HG02852 (cell line): ENCODE data around the gene RGS1.
A peak's percentile ranks its signal among the peaks of the same experiment; 100 is the strongest.

Experiments used
- ATAC-seq: cut with Tn5 transposase; IDR thresholded peaks from one replicate; pipeline ENCODE4 v1.9.1; 2021; ENCODE audit warnings: mild to moderate bottlenecking, moderate library complexity; ENCODE audit not compliant: unreplicated experiment

Gene RGS1

DNA sequence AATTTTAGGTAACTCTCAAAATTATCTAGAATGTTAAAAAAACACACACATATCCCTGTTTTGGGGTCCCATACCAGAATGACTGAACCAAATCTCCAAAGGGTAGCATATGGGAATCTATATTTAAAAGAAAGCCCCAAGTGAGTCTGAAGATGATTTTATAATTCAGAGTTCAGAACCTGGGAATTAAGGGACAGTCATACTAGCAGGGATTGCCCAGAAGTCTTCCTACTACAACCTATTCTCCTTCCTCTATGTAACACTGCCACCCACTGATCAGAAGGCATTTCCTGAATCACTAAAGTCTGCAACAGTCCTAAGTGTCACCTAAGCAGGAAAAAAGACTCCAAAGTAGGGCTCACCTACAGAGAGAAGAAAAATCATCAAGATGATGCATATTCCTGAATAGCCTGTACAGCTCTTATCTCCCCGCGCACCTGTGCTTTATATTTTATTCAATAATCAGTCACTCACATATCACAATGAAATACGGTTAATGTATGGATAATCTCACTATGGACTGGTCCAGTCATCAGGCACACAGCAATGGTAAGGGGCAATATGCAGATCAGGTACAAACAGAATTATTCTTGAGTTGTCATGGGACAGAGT is 4.9 kb downstream of the RGS1 start:
- ATAC-seq, result peak; percentile 27

GRCh38 chr1:192581131-192581927 is 5.8 kb downstream of the RGS1 start:
- ATAC-seq, result peak; percentile 18

DNA sequence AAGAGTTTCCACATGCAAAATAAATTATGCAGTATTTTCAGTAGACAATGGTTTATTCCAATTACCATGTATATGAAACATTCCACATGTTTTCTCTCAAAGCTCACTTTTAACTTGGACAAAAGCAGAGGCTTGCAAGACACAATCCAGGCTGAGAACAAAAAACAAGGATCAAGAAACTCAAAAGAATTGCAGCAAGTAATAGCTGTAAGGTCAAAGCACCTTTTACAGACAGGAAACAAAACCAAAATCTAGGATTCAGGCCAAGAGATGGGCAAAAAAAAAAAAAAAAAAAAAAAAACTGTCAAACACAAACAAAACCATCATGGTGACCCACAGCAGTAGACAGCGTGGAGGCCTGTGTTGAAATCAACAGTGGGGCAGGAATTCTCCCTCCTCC is 9.3 kb downstream of the RGS1 start:
- ATAC-seq, result no peak

- no peak for ATAC-seq
These were observed 12.1 kb downstream of the RGS1 start for GRCh38 chr1:192587386-192588266.

DNA sequence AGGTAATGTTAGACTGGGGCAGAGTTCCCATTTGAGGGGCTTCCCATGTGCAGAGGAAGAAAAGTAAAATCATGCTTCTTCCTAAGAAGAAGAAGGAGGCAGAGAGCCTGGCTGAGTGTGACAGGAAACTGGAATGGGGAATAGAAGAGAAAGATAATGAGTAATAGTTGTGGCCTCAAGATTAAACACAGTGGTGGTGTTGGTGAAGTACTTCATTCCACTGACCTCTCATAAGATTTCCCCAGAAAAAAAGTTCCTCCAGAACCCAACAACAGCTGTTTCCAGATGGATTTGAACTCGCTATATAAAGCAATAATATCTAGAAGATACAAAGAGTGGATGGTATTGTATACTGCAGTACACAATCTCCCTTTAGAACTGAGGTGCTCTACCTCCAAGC is 13.0 kb downstream of the RGS1 start:
- no peak for ATAC-seq

- ATAC-seq, result no peak
These were observed 14.2 kb downstream of the RGS1 start for GRCh38 chr1:192589813-192590212.

- ATAC-seq, result no peak
These were observed 16.9 kb downstream of the RGS1 start for GRCh38 chr1:192592517-192592916.

DNA sequence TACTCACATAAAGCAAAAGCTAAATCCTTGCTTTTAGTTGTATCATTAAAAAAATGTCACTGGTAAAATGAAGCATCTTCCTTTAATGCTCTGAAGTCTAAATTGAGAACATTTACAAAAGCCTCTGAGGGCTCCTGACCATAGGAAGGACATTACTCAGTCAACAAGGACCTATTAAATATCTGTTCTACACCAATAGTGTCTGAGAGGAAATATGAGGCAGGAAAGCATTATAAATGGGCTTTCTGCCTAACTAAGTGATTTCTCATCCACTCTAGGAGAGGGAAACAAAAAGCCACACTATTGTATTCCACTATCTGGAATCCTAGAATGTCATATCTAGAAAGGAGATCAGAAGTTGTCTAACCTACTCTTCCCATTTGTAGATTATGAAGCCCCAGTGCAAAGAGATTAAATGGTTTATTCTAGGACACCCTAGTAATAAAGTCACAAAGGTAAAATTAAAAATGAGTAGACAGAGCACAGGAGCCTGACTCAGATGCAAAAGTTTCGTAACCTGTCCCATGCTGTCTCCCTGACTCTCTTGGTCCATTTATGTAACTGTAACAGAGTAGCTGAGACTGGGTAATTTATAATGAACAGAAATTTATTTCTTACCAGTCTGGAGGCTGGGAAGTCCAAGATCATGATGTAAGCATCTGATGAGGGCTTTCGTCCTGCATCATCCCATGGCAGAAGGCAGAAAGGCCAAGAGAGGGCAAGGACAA is 17.6 kb downstream of the RGS1 start:
- ATAC-seq, result no peak

- ATAC-seq, result no peak
These were observed 19.7 kb downstream of the RGS1 start for GRCh38 chr1:192595299-192595698.

- no peak for ATAC-seq
These were observed 23.0 kb downstream of the RGS1 start for GRCh38 chr1:192598589-192598988.

DNA sequence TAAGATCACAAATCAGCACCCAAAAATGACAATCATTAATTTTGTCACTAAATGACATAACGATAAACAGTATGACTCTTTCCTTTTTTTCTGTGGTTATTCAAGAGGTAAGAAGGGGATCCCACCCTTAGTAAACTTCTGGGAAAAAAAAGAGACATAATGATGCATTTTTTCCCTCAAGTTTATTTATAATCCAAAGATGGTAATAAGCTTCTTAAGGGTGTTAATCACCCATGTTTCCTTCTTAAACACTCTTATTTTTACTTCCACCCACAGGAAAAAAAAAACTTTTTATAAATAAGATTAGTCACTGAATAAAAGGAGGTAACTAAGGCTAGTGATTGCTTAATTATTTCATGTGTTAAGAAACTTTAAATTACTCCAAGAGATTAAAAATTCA is 24.7 kb downstream of the RGS1 start:
- no peak for ATAC-seq

- ATAC-seq, result peak; percentile 52
These were observed 25.6 kb downstream of the RGS1 start for GRCh38 chr1:192601143-192601542.

GRCh38 chr1:192601567-192601966 is 26.0 kb downstream of the RGS1 start:
- peak; percentile 38 for ATAC-seq

DNA sequence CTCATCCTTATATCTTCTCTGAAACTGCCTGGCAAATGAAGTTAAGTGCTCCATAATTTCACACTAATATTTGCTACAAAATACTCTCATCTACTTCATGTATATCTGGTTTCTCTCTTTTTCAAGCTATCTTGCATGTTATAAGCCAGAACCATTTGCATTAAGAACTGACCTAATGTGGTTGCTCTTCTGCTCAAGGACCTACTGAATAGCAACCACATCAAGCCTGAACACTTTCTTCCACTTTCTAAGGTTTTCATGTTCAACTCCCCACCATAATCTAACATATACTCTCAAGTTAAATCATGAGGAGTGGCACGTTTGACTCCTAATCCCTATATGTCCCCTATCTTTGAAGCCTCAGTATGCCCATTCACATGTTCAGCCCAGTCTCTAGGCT is 27.2 kb downstream of the RGS1 start:
- peak; percentile 40 for ATAC-seq

GRCh38 chr1:192603218-192603787 is 27.7 kb downstream of the RGS1 start:
- no peak for ATAC-seq

DNA sequence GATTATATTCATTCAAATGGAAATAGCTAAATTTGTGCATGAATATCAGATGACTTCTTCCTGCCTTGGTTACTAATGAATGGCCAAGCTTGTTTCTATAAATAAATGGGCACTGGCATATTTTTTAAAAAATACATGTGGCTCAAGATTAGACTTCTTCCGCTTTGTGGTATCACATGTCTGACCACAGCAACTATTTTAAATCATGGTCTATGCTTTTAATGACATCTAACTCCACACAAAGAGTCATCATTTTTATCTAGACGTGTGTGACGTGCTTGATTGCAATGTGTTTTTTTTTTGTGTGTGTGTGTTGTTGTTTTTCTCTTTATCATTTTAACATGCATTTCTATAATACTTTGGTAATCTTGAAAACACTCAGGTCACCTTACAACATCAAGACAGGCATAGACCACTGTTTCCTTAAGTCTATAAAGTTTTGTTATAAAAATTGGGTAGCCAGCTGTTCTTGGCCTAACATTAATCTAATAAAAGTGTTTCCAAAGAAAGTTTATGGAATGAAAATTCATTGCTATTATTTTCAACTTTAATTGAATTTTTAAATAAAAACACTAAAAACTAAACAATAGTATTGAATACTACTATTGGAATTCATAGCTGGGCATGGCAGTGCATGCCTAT is 29.5 kb downstream of the RGS1 start:
- ATAC-seq, result peak; percentile 18

DNA sequence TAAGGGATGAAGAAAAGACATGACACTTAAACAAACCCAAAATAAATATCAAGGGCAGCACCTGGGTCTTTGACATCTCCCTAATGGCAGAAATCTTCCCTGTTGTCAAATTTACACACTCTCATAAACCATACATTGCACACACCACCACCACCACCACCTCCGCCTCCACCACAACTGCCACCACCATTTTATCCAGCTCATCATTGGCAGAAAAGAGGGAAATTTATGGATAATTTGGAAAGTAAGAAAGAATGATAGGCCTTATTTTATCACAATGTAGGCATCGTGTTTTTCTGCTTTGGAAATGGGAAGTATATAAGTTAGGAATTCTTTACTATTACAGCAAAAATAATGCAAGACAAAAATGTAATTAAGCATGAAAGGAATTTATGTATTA is 33.1 kb downstream of the RGS1 start:
- no peak for ATAC-seq

GRCh38 chr1:192609110-192610079 is 33.8 kb downstream of the RGS1 start:
- peak; percentile 100 for ATAC-seq
